SK-N-MC (cell line): ENCODE data around the gene PARD3.

Source experiments
- EZH2 ChIP-seq: fragments of 200-600 bp; sonication (generic); IDR thresholded peaks from one replicate; pipeline ENCODE4 v1.6.1; 2017; ENCODE audit warnings: antibody characterized with exemption
- POLR2AphosphoS5 ChIP-seq: IDR thresholded peaks from 2 replicates; pipeline ENCODE4 v1.6.1; 2012; ENCODE audit warnings: mild to moderate bottlenecking, low read depth, low read length, borderline replicate concordance

GRCh38 chr10:34802692-34803091 lies 12.4 kb downstream of the PARD3 start:
- TF ChIP-seq POLR2AphosphoS5 (no peak), EZH2 (no peak)
